Measurements from ENCODE around the gene TIGD3. TPM values are rescaled to one million over a fixed set of nuclear protein-coding genes. Genes with fewer than 3 reads are reported as not detected.
A peak's percentile ranks its signal among the peaks of the same experiment; 100 is the strongest.

The TIGD3 gene
- total and polyA plus RNA-seq, 2 of the 13 experiments (the other 11 are each of a cell fraction or from before 2014, with no cell fraction given) = 0.49 to 4.9 TPM

DNA sequence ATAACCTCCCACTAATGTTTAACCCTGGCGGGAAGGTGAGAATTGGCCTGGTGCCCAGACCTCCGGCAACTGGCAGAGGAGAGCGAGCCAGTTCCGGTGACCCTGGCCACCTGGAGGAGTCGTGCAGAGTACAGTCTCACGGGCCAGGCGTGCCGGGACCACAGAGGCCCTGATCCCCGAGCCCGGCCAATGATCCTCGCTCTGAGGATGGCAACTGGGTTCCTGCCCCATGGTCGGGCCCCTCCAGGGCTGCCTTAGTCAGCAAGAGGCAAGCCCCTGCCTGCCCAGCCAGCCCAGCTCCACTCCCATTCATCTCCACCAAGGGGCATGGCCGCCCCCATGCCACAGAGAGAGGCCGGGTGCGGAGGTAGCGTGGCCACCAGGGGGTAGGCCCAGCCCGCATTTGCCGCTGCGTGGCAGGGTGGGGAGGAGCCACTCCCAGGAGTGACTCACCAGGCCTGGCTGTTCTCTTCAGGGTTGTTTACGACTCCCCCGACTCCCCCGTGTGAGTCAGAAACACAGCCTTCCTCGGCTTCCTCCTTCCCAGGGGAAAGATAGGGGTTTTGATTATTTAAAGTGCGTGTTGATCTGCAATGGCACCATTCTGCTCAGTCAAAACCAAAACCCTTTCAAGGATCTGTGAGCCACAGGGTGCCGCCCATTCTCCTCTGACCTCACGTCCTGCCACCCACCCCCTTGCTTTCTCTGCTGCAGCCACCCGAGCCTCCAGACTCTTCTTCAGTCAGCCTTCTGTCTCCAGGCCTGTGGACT is 27.7 kb downstream of the TIGD3 start, which contains the start of gene SLC25A45 (continued):
- TF ChIP-seq ZHX2 (IDR thresholded peaks at IDR 0.05; ENCODE audit: low read depth) (0 out of 2 replicates have a peak, but pooled peaks have one; percentile 38), ZHX2 (CRISPR knock-in tag; IDR thresholded peaks at IDR 0.05; ENCODE audit: borderline replicate concordance) (no peak), HNRNPH1 (optimal IDR thresholded peaks at IDR 0.05; ENCODE audit: low read depth, low read length) (no peak), ZFYVE20 (CRISPR knock-in tag; IDR thresholded peaks at IDR 0.05; ENCODE audit: borderline replicate concordance, low read depth) (peak; percentile 43; the same call in 1 of the 2 replicates), ISX (CRISPR knock-in tag; conservative IDR thresholded peaks at IDR 0.05) (no peak), ZNF281 (CRISPR knock-in tag; IDR thresholded peaks at IDR 0.05; ENCODE audit: borderline replicate concordance) (no peak), ATF7-NPFF (CRISPR knock-in tag; IDR thresholded peaks at IDR 0.05; ENCODE audit: low read depth) (peak; percentile 54; the same call in 1 of the 2 replicates), RORA (CRISPR knock-in tag; IDR thresholded peaks at IDR 0.05) (no peak), ZNF746 (CRISPR knock-in tag; IDR thresholded peaks at IDR 0.05) (peak; percentile 91), ZNF572 (CRISPR knock-in tag; IDR thresholded peaks at IDR 0.05) (0 out of 2 replicates have a peak, but pooled peaks have one; percentile 6), MZF1 (CRISPR knock-in tag; IDR thresholded peaks at IDR 0.05; ENCODE audit: borderline replicate concordance) (0 out of 2 replicates have a peak, but pooled peaks have one; percentile 36), SIX1 (CRISPR knock-in tag; IDR thresholded peaks at IDR 0.05; ENCODE audit: borderline replicate concordance) (0 out of 2 replicates have a peak, but pooled peaks have one; percentile 6), ZNF691 (CRISPR knock-in tag; IDR thresholded peaks at IDR 0.05; ENCODE audit: borderline replicate concordance, low read depth) (peak; percentile 91; the same call in 1 of the 2 replicates), CC2D1A (CRISPR knock-in tag; IDR thresholded peaks at IDR 0.05) (0 out of 2 replicates have a peak, but pooled peaks have one; percentile 95)
